ENCODE measurements around the gene UNC93A. TPM values are rescaled to one million over a fixed set of nuclear protein-coding genes. Genes with fewer than 3 reads are reported as not detected.

The UNC93A gene
- total and polyA plus RNA-seq, 2 donors (not counting 3 experiments of a cell fraction or from before 2014, with no cell fraction given): not detected

DNA sequence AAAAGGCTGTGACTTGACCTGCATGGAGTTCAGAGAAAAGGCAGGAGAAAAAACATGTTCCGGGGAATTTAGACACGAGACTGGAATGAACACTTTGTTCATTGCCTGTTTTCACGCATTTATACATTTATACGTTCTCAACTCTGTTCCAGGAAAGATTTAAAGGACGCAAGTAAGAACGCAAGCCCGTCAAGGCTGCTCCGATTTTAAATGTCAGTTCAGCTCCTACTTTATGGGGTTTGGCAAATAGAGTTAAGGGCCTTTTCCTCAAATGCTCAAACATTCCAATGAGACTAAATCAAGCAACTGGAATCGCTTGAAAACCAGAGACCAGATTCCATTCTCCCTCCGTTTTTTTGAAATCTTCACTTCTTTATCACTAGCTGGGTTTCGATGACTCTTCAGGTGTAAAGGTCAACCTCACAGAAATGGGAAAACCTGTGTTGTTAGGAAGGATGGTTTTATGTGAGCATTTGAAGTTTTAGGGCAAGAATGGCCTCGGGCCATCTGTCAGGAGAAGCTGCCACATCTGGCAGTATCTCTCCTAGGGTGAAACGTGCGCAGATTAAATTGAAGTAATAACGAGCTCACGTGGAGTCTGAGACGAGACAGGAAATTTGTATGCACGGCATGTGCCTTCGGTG lies 58.6 kb downstream of the UNC93A start:
- Histone ChIP-seq H3K9me1 (replicated peaks; ENCODE audit: control insufficient read depth, extremely low read depth, insufficient read depth, low read length) (no peaks in the 10 kb centered on the region), H3K9me3 (replicated peaks; ENCODE audit: control insufficient read depth, insufficient read depth, low read length) (no peaks in the 10 kb centered on the region), H2AFZ (ENCODE audit: low read depth, low read length) (no peak overlapping the region), H3K4me2 (ENCODE audit: insufficient read depth, low read length) (no peak overlapping the region), H3K4me1 (ENCODE audit: control insufficient read depth, extremely low read depth, insufficient read depth, low read length) (peaks cover 6% of the 10 kb centered on the region), H3K4me3 (replicated peaks in 1 of 3; ENCODE audit: insufficient read depth in 1 of 3, low read depth in 1 of 3, low read length in 3 of 3) (no peak overlapping the region), H4K20me1 (replicated peaks; ENCODE audit: control insufficient read depth, extremely low read depth, insufficient read depth, low read length) (no peaks in the 10 kb centered on the region), H3K36me3 (ENCODE audit: control insufficient read depth in 2 of 2, extremely low read depth in 1 of 2, insufficient read depth in 2 of 2, low read length in 2 of 2) (no peaks in the 10 kb centered on the region), H3K27ac (ENCODE audit: insufficient read depth, low read depth, low read length) (no peak overlapping the region), H3K27me3 (ENCODE audit: control insufficient read depth in 2 of 2, insufficient read depth in 2 of 2, low read length in 2 of 2) (peaks cover 0 to 5% of the 10 kb centered on the region in 2 experiments), H3K9ac (replicated peaks; ENCODE audit: extremely low read depth, insufficient read depth, low read length) (no peak overlapping the region), H3K79me2 (ENCODE audit: control insufficient read depth, insufficient read depth, low read length) (no peaks in the 10 kb centered on the region)
- ChIA-PET CTCF (interaction anchor here (2.7 kb wide), 1 partner anchor 61 kb away, joined by 12 read pairs; no protein-coding TSS in a partner anchor), POLR2A (no interaction called here)
- no TSS peak for BruUV-seq (replicated peaks)
- DNase-seq (ENCODE audit: low read depth, low spot score) (no peak), FAIRE-seq (no peak)
- TF ChIP-seq FOS (IDR thresholded peaks at IDR 0.05; ENCODE audit: borderline replicate concordance, insufficient read depth, low read length) (no peak), POLR2A (IDR thresholded peaks at IDR 0.05; ENCODE audit: low read depth, low read length) (no peak), POLR2AphosphoS5 (IDR thresholded peaks at IDR 0.05; ENCODE audit: insufficient read depth, low read depth, low read length) (no peak), EZH2 (IDR thresholded peaks at IDR 0.05; ENCODE audit: borderline replicate concordance, low read depth, low read length, severe bottlenecking) (no peak)
- TF ChIP-seq, protein P1, sequence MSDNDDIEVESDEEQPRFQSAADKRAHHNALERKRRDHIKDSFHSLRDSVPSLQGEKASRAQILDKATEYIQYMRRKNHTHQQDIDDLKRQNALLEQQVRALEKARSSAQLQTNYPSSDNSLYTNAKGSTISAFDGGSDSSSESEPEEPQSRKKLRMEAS (IDR thresholded peaks at IDR 0.05; ENCODE audit: insufficient read depth, insufficient read length): no peak
- dilution Hi-C loops (cut with MboI; ENCODE audit: extremely low pct_ligation_motif_present, low sequenced_read_pairs) (no loop called here), intact Hi-C loops (cut with micrococcal nuclease) (loop anchor here (2.0 kb wide), 2 partner anchors 59 to 125 kb away; partner anchors contain the start of gene UNC93A)

DNA sequence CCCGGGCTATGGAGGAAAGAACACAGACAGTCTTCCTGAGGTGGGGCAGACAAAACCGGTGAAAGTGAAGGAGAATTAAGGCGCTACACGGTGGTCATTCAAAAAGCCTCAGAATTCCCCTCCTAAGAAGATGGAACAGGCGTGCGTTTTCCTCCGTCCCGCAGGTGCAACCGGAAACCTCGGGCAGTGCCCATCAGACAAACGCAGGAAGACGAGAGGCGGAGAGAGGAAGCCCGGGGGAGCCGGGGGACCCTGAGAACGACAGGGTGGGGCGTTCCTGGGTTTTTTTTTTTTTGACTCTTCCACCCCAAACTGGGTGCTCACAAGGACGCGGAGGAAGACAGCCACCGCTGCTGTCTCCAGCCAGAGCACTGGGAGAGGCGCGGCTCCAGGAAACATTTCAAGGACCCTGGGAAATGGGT lies 59.2 kb downstream of the UNC93A start:
- Histone ChIP-seq H3K36me3 (ENCODE audit: control insufficient read depth in 2 of 2, extremely low read depth in 1 of 2, insufficient read depth in 2 of 2, low read length in 2 of 2) (no peaks in the 10 kb centered on the region), H2AFZ (ENCODE audit: low read depth, low read length) (no peak overlapping the region), H3K9me3 (replicated peaks; ENCODE audit: control insufficient read depth, insufficient read depth, low read length) (no peaks in the 10 kb centered on the region), H3K9ac (replicated peaks; ENCODE audit: extremely low read depth, insufficient read depth, low read length) (no peak overlapping the region), H3K27me3 (ENCODE audit: control insufficient read depth in 2 of 2, insufficient read depth in 2 of 2, low read length in 2 of 2) (peaks cover 0 to 5% of the 10 kb centered on the region in 2 experiments), H4K20me1 (replicated peaks; ENCODE audit: control insufficient read depth, extremely low read depth, insufficient read depth, low read length) (no peaks in the 10 kb centered on the region), H3K4me3 (replicated peaks in 1 of 3; ENCODE audit: insufficient read depth in 1 of 3, low read depth in 1 of 3, low read length in 3 of 3) (no peak overlapping the region), H3K4me2 (ENCODE audit: insufficient read depth, low read length) (peak overlapping the region; percentile 57), H3K27ac (ENCODE audit: insufficient read depth, low read depth, low read length) (no peak overlapping the region), H3K4me1 (ENCODE audit: control insufficient read depth, extremely low read depth, insufficient read depth, low read length) (peaks cover 6% of the 10 kb centered on the region), H3K79me2 (ENCODE audit: control insufficient read depth, insufficient read depth, low read length) (no peaks in the 10 kb centered on the region), H3K9me1 (replicated peaks; ENCODE audit: control insufficient read depth, extremely low read depth, insufficient read depth, low read length) (no peaks in the 10 kb centered on the region)
- dilution Hi-C loops (cut with MboI; ENCODE audit: extremely low pct_ligation_motif_present, low sequenced_read_pairs): no loop called here
- BruUV-seq (replicated peaks): no TSS peak
- intact Hi-C loops (cut with micrococcal nuclease): loop anchor here (2.0 kb wide), 2 partner anchors 59 to 125 kb away; partner anchors contain the start of gene UNC93A
- no peak for DNase-seq (ENCODE audit: low read depth, low spot score)
- POLR2A ChIA-PET: no interaction called here
- CTCF ChIA-PET: interaction anchor here (1.0 to 2.9 kb wide), 5 partner anchors 57 to 542 kb away, joined by 3 to 14 read pairs (median 12); partner anchors contain the start of gene UNC93A
- TF ChIP-seq POLR2AphosphoS5 (IDR thresholded peaks at IDR 0.05; ENCODE audit: insufficient read depth, low read depth, low read length): no peak
- TF ChIP-seq MYC (IDR thresholded peaks at IDR 0.05; ENCODE audit: low read depth, low read length): no peak
- no peak for TF ChIP-seq JUN (IDR thresholded peaks at IDR 0.05; ENCODE audit: borderline replicate concordance, insufficient read depth, insufficient read length, low read depth)
- no peak for TF ChIP-seq GATA2 (IDR thresholded peaks at IDR 0.05; ENCODE audit: insufficient read depth, insufficient read length, low read depth, low read length)
- no peak for TF ChIP-seq EZH2 (IDR thresholded peaks at IDR 0.05; ENCODE audit: borderline replicate concordance, low read depth, low read length, severe bottlenecking)
- TF ChIP-seq, protein P1 (IDR thresholded peaks at IDR 0.05; ENCODE audit: insufficient read depth, insufficient read length): no peak
- TF ChIP-seq, protein P2, sequence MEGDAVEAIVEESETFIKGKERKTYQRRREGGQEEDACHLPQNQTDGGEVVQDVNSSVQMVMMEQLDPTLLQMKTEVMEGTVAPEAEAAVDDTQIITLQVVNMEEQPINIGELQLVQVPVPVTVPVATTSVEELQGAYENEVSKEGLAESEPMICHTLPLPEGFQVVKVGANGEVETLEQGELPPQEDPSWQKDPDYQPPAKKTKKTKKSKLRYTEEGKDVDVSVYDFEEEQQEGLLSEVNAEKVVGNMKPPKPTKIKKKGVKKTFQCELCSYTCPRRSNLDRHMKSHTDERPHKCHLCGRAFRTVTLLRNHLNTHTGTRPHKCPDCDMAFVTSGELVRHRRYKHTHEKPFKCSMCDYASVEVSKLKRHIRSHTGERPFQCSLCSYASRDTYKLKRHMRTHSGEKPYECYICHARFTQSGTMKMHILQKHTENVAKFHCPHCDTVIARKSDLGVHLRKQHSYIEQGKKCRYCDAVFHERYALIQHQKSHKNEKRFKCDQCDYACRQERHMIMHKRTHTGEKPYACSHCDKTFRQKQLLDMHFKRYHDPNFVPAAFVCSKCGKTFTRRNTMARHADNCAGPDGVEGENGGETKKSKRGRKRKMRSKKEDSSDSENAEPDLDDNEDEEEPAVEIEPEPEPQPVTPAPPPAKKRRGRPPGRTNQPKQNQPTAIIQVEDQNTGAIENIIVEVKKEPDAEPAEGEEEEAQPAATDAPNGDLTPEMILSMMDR (IDR thresholded peaks at IDR 0.05; ENCODE audit: extremely low read depth in 1 of 2, insufficient read depth in 1 of 2, low read depth in 1 of 2, low read length in 2 of 2): no peak
- no peak for TF ChIP-seq FOS (IDR thresholded peaks at IDR 0.05; ENCODE audit: borderline replicate concordance, insufficient read depth, low read length)
- no peak for TF ChIP-seq POLR2A (IDR thresholded peaks at IDR 0.05; ENCODE audit: low read depth, low read length)
- FAIRE-seq: no peak
